Nephron (organoid): ENCODE results near the gene ADAMTSL1.
A peak's percentile ranks its signal among the peaks of the same experiment; 100 is the strongest.

Experiments used
- H3K27ac Mint-ChIP-seq, 3 experiments: 2 replicates each; pipeline ENCODE4 v1.8.0; 2020; ENCODE audit warnings: mixed read lengths in 3 of 3, mild to moderate bottlenecking in 2 of 3, moderate library complexity in 1 of 3
- H3K27me3 Mint-ChIP-seq: 2 replicates; pipeline ENCODE4 v1.8.0; 2021; ENCODE audit warnings: low read depth, mild to moderate bottlenecking, moderate library complexity, mixed read lengths
- H3K36me3 Mint-ChIP-seq: 2 replicates; pipeline ENCODE4 v1.8.0; 2020; ENCODE audit warnings: low read depth, mixed read lengths
- H3K4me1 Mint-ChIP-seq: 2 replicates; pipeline ENCODE4 v1.8.0; 2020; ENCODE audit warnings: mixed read lengths
- H3K4me3 Mint-ChIP-seq, 3 experiments: 2 replicates each; pipeline ENCODE4 v1.8.0; 2020; ENCODE audit warnings: mild to moderate bottlenecking in 3 of 3, mixed read lengths in 3 of 3, moderate library complexity in 2 of 3
- H3K9me3 Mint-ChIP-seq: 2 replicates; pipeline ENCODE4 v1.8.0; 2020; ENCODE audit warnings: mixed read lengths
- TF ChIP-seq, protein P1 (sequence below), 3 experiments: fragments of 200-600 bp; sonication (generic); IDR thresholded peaks; one replicate each; pipeline ENCODE4 v1.5.0; 2021; ENCODE audit warnings: antibody characterized with exemption in 3 of 3; ENCODE audit not compliant: unreplicated experiment in 3 of 3

Gene ADAMTSL1

DNA sequence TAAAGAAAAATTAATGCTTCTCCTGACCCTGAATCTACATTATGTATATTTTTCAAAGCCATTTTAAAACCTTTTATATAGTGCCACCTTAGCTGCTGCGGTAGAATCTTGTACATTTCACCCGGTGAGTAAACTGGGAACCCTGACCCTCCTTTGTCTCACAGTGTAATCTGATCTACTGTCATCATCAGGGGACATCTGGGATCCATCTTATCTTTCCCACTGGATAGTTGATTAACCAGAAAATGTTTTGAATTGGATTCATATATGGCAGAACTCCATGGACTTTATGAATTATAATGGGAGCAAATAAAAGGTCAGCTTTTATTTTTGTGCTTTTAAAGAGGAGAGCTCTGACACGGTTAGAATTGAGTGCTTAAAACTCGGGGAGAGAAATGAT, 95.0 kb downstream of the ADAMTSL1 start:
- H3K4me1 Mint-ChIP-seq: peaks cover 49% of the 10 kb centered on the region
- no peaks in the 10 kb centered on the region for H3K27me3 Mint-ChIP-seq
- H3K9me3 Mint-ChIP-seq: no peaks in the 10 kb centered on the region
- H3K27ac Mint-ChIP-seq: peak overlapping the region; percentile 66 to 91 (median 89)
- H3K36me3 Mint-ChIP-seq: no peaks in the 10 kb centered on the region
- TF ChIP-seq, protein P1, sequence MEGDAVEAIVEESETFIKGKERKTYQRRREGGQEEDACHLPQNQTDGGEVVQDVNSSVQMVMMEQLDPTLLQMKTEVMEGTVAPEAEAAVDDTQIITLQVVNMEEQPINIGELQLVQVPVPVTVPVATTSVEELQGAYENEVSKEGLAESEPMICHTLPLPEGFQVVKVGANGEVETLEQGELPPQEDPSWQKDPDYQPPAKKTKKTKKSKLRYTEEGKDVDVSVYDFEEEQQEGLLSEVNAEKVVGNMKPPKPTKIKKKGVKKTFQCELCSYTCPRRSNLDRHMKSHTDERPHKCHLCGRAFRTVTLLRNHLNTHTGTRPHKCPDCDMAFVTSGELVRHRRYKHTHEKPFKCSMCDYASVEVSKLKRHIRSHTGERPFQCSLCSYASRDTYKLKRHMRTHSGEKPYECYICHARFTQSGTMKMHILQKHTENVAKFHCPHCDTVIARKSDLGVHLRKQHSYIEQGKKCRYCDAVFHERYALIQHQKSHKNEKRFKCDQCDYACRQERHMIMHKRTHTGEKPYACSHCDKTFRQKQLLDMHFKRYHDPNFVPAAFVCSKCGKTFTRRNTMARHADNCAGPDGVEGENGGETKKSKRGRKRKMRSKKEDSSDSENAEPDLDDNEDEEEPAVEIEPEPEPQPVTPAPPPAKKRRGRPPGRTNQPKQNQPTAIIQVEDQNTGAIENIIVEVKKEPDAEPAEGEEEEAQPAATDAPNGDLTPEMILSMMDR (IDR thresholded peaks at IDR 0.05; ENCODE audit: unreplicated experiment in 3 of 3): no peak
- peak overlapping the region in 2 of 3 experiments; percentile 3 to 7 for H3K4me3 Mint-ChIP-seq

DNA sequence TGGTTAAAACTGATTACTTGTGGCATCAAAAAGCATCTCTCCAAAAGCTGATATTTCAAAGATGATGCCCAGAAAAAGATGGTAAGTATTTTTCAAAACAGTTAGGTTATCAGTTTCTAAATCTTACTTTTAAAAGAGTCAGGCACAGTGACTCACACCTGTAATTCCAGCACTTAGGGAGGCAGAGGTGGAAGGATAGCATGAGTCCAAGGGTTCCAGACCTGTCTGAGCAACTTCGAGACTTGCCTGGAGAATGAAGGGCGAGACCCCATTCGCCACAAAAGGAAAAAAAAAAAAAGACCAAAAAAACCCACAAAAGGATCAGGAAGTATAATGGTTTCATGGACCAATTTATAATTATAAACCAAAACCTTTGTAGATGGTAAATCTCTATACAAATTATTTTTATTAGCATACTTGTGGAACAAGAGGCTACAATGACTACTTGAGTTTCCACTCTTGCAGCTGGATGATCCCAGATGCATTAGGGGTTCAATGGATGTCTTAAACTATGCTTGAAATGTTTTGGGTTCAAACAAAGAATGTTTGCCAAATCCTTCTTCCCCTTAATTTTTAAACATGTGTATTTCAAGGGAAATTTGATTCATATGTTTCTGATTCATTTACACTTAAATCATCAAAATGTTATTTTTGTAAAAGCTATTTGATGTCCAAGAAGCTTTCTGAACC, 96.1 kb downstream of the ADAMTSL1 start:
- Mint-ChIP-seq H3K27me3 (no peaks in the 10 kb centered on the region), H3K4me3 (no peak overlapping the region), H3K27ac (peak overlapping the region in 2 of 3 experiments; percentile 66 to 84)

DNA sequence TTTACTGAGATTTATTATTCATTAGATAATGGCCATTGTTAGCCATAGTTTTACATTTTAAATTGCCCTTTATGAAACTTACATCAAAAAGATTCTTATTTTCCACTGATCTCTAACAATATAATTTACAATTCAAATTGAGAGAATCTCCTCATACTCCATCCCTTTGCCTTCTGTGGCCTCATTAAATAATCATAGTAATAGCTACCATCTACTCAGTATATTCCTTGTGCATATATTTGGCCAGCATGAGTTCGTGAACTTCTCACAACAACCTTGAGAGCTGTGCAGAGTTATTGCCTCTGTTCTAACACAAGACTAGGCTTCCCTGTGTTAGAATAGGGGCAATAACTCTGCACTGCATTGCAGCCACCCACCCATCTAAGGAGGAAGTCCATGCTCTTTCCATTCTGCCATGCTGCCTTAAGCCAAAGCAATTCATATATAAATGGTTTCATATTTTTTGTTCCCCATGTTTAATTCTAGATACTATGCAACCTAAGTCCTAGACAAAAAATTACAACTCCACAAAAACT, 99.1 kb downstream of the ADAMTSL1 start:
- H3K27ac Mint-ChIP-seq: peak overlapping the region in 1 of 3 experiments; percentile 42
- TF ChIP-seq, protein P1 (IDR thresholded peaks at IDR 0.05; ENCODE audit: unreplicated experiment in 3 of 3): no peak

More for the DNA sequence above, 96.1 kb downstream of the ADAMTSL1 start:
- H3K4me1 Mint-ChIP-seq: peaks cover 39% of the 10 kb centered on the region
- TF ChIP-seq, protein P1 (IDR thresholded peaks at IDR 0.05; ENCODE audit: unreplicated experiment in 3 of 3): no peak
- no peaks in the 10 kb centered on the region for H3K9me3 Mint-ChIP-seq
- H3K36me3 Mint-ChIP-seq: peaks cover 5% of the 10 kb centered on the region

DNA sequence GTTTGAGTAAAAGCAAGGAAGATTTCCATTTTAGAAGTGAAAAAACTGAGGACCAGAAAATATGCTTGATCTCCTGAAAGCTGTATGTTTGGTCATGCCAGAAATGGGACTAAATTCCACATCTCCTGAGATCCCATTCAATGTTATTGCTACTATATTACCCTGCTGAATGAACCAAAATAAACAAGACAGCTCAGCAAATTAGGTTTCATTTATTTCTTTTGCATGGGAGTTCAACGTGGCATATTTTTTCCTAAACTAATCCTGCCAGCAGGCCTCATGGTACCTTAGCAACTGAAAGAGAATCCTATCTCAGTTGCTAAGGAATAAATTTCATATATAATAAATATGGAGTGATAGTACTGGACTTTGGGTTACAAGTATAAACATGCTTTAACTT, 101.7 kb downstream of the ADAMTSL1 start:
- peak overlapping the region in 1 of 3 experiments; percentile 9 for H3K27ac Mint-ChIP-seq
- peaks cover 5% of the 10 kb centered on the region for H3K36me3 Mint-ChIP-seq
- peaks cover 2% of the 10 kb centered on the region for H3K9me3 Mint-ChIP-seq
- TF ChIP-seq, protein P1 (IDR thresholded peaks at IDR 0.05; ENCODE audit: unreplicated experiment in 3 of 3): no peak
- H3K27me3 Mint-ChIP-seq: no peaks in the 10 kb centered on the region
- no peak overlapping the region for H3K4me3 Mint-ChIP-seq
- peaks cover 14% of the 10 kb centered on the region for H3K4me1 Mint-ChIP-seq

More for the DNA sequence above, 99.1 kb downstream of the ADAMTSL1 start:
- no peaks in the 10 kb centered on the region for H3K27me3 Mint-ChIP-seq
- H3K4me3 Mint-ChIP-seq: no peak overlapping the region
- peaks cover 32% of the 10 kb centered on the region for H3K4me1 Mint-ChIP-seq
- peaks cover 5% of the 10 kb centered on the region for H3K36me3 Mint-ChIP-seq
- no peaks in the 10 kb centered on the region for H3K9me3 Mint-ChIP-seq

DNA sequence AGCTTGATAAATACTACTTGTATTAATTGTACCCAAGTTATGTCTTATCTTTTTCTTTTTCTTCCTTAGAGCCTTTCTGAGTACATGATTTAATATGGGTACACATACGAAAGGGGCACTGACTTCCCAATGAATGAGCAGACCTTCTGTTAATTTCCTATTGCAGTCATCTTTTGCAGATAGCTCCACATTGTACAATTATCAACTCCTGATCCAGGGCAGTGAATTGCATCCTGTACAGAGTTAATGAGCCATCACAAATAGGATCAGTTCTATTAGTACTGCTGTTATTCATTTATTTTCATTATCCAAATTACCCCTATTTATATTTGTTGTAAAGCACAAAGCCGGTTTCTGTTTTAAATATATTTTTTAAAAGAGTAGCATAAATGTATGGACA, 105.6 kb downstream of the ADAMTSL1 start:
- Mint-ChIP-seq H3K27me3 (no peaks in the 10 kb centered on the region), H3K9me3 (peaks cover 8% of the 10 kb centered on the region), H3K4me1 (peaks cover 9% of the 10 kb centered on the region), H3K27ac (no peak overlapping the region), H3K36me3 (peaks cover 27% of the 10 kb centered on the region), H3K4me3 (no peak overlapping the region)
- TF ChIP-seq, protein P1 (IDR thresholded peaks at IDR 0.05; ENCODE audit: unreplicated experiment in 3 of 3): no peak

DNA sequence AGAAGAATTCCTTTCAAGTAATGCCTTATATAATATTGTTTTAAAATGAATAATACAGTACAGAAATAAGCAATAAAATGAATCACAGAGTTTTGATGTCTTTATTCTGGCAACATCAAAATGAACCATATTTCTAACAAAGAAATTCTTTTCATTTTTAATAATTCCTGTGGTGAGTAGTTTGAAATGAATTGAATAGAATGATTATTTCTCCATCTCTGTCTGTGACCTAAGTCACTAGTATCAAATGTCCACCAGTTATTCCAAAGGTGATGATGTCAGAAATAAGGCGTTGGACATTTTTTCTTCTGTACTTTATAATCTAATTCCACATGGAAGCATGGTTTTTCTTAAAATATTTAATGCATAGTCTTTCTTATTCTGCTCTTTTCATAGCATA, 106.2 kb downstream of the ADAMTSL1 start:
- peaks cover 32% of the 10 kb centered on the region for H3K36me3 Mint-ChIP-seq
- TF ChIP-seq, protein P1 (IDR thresholded peaks at IDR 0.05; ENCODE audit: unreplicated experiment in 3 of 3): no peak
- H3K4me1 Mint-ChIP-seq: peaks cover 9% of the 10 kb centered on the region
- H3K27ac Mint-ChIP-seq: no peak overlapping the region
- no peak overlapping the region for H3K4me3 Mint-ChIP-seq
- no peaks in the 10 kb centered on the region for H3K27me3 Mint-ChIP-seq
- H3K9me3 Mint-ChIP-seq: peaks cover 8% of the 10 kb centered on the region
